ENCODE results near the gene CTNNBIP1.

CTNNBIP1 gene

GRCh38 chr1:9891207-9891606 lies 18.9 kb downstream of the CTNNBIP1 start (continued):
- no peak for TF ChIP-seq ZNF626 (tag by site-specific recombination; IDR thresholded peaks at IDR 0.05)
- TF ChIP-seq OSR2 (tag by site-specific recombination; IDR thresholded peaks at IDR 0.05) = peak; percentile 71; the same call in 1 of the 2 replicates
- no peak for TF ChIP-seq ZNF560 (tag by site-specific recombination; IDR thresholded peaks at IDR 0.05; ENCODE audit: borderline replicate concordance)
- TF ChIP-seq ZNF335 (tag by site-specific recombination; conservative IDR thresholded peaks at IDR 0.05) = peak; percentile 51
- no peak for TF ChIP-seq PRDM6 (tag by site-specific recombination; IDR thresholded peaks at IDR 0.05)
- no peak for TF ChIP-seq KLF17 (tag by site-specific recombination; IDR thresholded peaks at IDR 0.05)
- peak; percentile 60 for TF ChIP-seq ZNF341 (tag by site-specific recombination; IDR thresholded peaks at IDR 0.05; ENCODE audit: low read depth)
- TF ChIP-seq PBX3 (CRISPR knock-in tag; IDR thresholded peaks at IDR 0.05) = no peak
- TF ChIP-seq ZNF571 (tag by site-specific recombination; IDR thresholded peaks at IDR 0.05) = no peak
- no peak for TF ChIP-seq SP3 (tag by site-specific recombination; IDR thresholded peaks at IDR 0.05)
- TF ChIP-seq ZNF510 (tag by site-specific recombination; IDR thresholded peaks at IDR 0.05; ENCODE audit: insufficient replicate concordance) = no peak
- no peak for TF ChIP-seq REPIN1 (tag by site-specific recombination; IDR thresholded peaks at IDR 0.05; ENCODE audit: low read depth)
- TF ChIP-seq GFI1B (tag by site-specific recombination; IDR thresholded peaks at IDR 0.05) = no peak
- TF ChIP-seq ZNF747 (tag by site-specific recombination; IDR thresholded peaks at IDR 0.05) = no peak
- no peak for TF ChIP-seq ZNF48 (tag by site-specific recombination; IDR thresholded peaks at IDR 0.05)
- no peak for TF ChIP-seq ZSCAN30 (tag by site-specific recombination; IDR thresholded peaks at IDR 0.05)
- no peak for TF ChIP-seq ZBTB7A (tag by site-specific recombination; IDR thresholded peaks at IDR 0.05; ENCODE audit: low read depth)
- 0 out of 2 replicates have a peak, but pooled peaks have one; percentile 26 for TF ChIP-seq ZBTB17 (tag by site-specific recombination; IDR thresholded peaks at IDR 0.05)

GRCh38 chr1:9890224-9890731 lies 19.8 kb downstream of the CTNNBIP1 start:
- H3K4me3 ChIP-seq (ENCODE audit: low read depth, low read length) = no peak overlapping the region
- ChIA-PET POLR2A (interaction anchor here (0.9 to 1.1 kb wide), 4 partner anchors 14 to 53 kb away, joined by 4 to 8 read pairs (median 6); partner anchors contain the start of genes LZIC and NMNAT1), CTCF (interaction anchor here (0.5 to 2.0 kb wide), 6 partner anchors 16 to 736 kb away, joined by 3 to 9 read pairs (median 3); no protein-coding TSS in a partner anchor)
- peaks cover 0 to 3% of the 10 kb centered on the region in 2 experiments; a peak in 1 of 3 replicates for H3K36me3 ChIP-seq (ENCODE audit: control insufficient read depth in 2 of 2, insufficient read depth in 1 of 2, low read length in 2 of 2)
- peaks cover 23% of the 10 kb centered on the region for H3K4me1 ChIP-seq (ENCODE audit: control insufficient read depth, insufficient read depth, low read length)
- peak overlapping the region; percentile 27 for H3K27ac ChIP-seq (ENCODE audit: extremely low read depth, low read depth, low read length)
- H3K9me3 ChIP-seq (ENCODE audit: control insufficient read depth, insufficient read depth, low read depth, low read length) = no peaks in the 10 kb centered on the region
- TF ChIP-seq EGR2 (tag by site-specific recombination; IDR thresholded peaks at IDR 0.05; ENCODE audit: low read depth) = 0 out of 2 replicates have a peak, but pooled peaks have one; percentile 35
- TF ChIP-seq FEZF1 (tag by site-specific recombination; IDR thresholded peaks at IDR 0.05) = 0 out of 2 replicates have a peak, but pooled peaks have one; percentile 10
- TF ChIP-seq ZIC2 (tag by site-specific recombination; IDR thresholded peaks at IDR 0.05) = peak; percentile 41
- TF ChIP-seq ZNF354C (tag by site-specific recombination; IDR thresholded peaks at IDR 0.05; ENCODE audit: borderline replicate concordance, low read depth) = no peak
- TF ChIP-seq ZBTB17 (tag by site-specific recombination; IDR thresholded peaks at IDR 0.05) = peak; percentile 48; the same call in 1 of the 2 replicates
- peak; percentile 69 for TF ChIP-seq ZNF561 (tag by site-specific recombination; IDR thresholded peaks at IDR 0.05; ENCODE audit: borderline replicate concordance)
- TF ChIP-seq PRDM10 (tag by site-specific recombination; IDR thresholded peaks at IDR 0.05) = 0 out of 2 replicates have a peak, but pooled peaks have one; percentile 14
- TF ChIP-seq ZNF398 (tag by site-specific recombination; IDR thresholded peaks at IDR 0.05) = peak; percentile 63
- TF ChIP-seq ZNF184 (tag by site-specific recombination; IDR thresholded peaks at IDR 0.05) = 0 out of 2 replicates have a peak, but pooled peaks have one; percentile 41

Data from HEK293 (cell line).